ENCODE results near the gene NCEH1. TPM values are rescaled to one million over a fixed set of nuclear protein-coding genes. Genes with fewer than 3 reads are reported as not detected.

NCEH1 gene
- total RNA-seq, 1 experiment from 2014 or later, result 4.5 TPM

GRCh38 chr3:172750368-172751174 is 39.7 kb upstream of the NCEH1 start, which contains the start of gene ECT2 (continued):
- no peak for TF ChIP-seq ATF2 (CRISPR knock-in tag; IDR thresholded peaks at IDR 0.05; ENCODE audit: borderline replicate concordance, low read depth)
- TF ChIP-seq PRRX2 (CRISPR knock-in tag; IDR thresholded peaks at IDR 0.05), result no peak
- no peak for TF ChIP-seq ZNF396 (CRISPR knock-in tag; IDR thresholded peaks at IDR 0.05; ENCODE audit: borderline replicate concordance)
- no peak for TF ChIP-seq ERG (CRISPR knock-in tag; IDR thresholded peaks at IDR 0.05)
- TF ChIP-seq FOXJ3 (CRISPR knock-in tag; IDR thresholded peaks at IDR 0.05; ENCODE audit: borderline replicate concordance), result no peak
- no peak for TF ChIP-seq JUN (CRISPR knock-in tag; IDR thresholded peaks at IDR 0.05)
- 0 out of 2 replicates have a peak, but pooled peaks have one; percentile 40 for TF ChIP-seq PRDM15 (CRISPR knock-in tag; IDR thresholded peaks at IDR 0.05)

- Mint-ChIP-seq H3K4me3 (peak overlapping the region; percentile 97), H3K4me1 (peaks cover 47% of the 10 kb centered on the region), H3K9me3 (peaks cover 4% of the 10 kb centered on the region; the same call in 1 of the 2 replicates), H3K36me3 (peaks cover 19% of the 10 kb centered on the region), H3K27me3 (ENCODE audit: low read depth) (no peaks in the 10 kb centered on the region), H3K27ac (peak overlapping the region; percentile 87)
- ChIA-PET POLR2A (interaction anchor here (0.6 to 1.1 kb wide), 7 partner anchors 15 to 1526 kb away, joined by 3 to 4 read pairs (median 4); no protein-coding TSS in a partner anchor), CTCF (interaction anchor here (0.7 to 2.3 kb wide), 12 partner anchors 37 to 421 kb away, joined by 3 to 27 read pairs (median 3); partner anchors contain the start of gene NCEH1)
- DNase-seq (ENCODE audit: low spot score) (no peak), ATAC-seq (peak; percentile 10)
- no peak for TF ChIP-seq MYBL2 (CRISPR knock-in tag; IDR thresholded peaks at IDR 0.05)
- no peak for TF ChIP-seq ATF1 (CRISPR knock-in tag; IDR thresholded peaks at IDR 0.05)
- no peak for TF ChIP-seq ZMAT4 (CRISPR knock-in tag; IDR thresholded peaks at IDR 0.05)
- TF ChIP-seq FOXP1 (CRISPR knock-in tag; IDR thresholded peaks at IDR 0.05; ENCODE audit: borderline replicate concordance), result no peak
- no peak for TF ChIP-seq GTF2I (CRISPR knock-in tag; conservative IDR thresholded peaks at IDR 0.05)
- no peak for TF ChIP-seq RORB (CRISPR knock-in tag; IDR thresholded peaks at IDR 0.05)
- no peak for TF ChIP-seq ATF3 (CRISPR knock-in tag; conservative IDR thresholded peaks at IDR 0.05)
- no peak for TF ChIP-seq ZNF512 (CRISPR knock-in tag; IDR thresholded peaks at IDR 0.05; ENCODE audit: borderline replicate concordance)
- TF ChIP-seq IRF1 (CRISPR knock-in tag; IDR thresholded peaks at IDR 0.05), result no peak
- no peak for TF ChIP-seq SMAD3 (CRISPR knock-in tag; IDR thresholded peaks at IDR 0.05; ENCODE audit: borderline replicate concordance)
- no peak for TF ChIP-seq JAZF1 (CRISPR knock-in tag; IDR thresholded peaks at IDR 0.05)
- no peak for TF ChIP-seq ZNF232 (CRISPR knock-in tag; IDR thresholded peaks at IDR 0.05)
- TF ChIP-seq MXD4 (CRISPR knock-in tag; IDR thresholded peaks at IDR 0.05; ENCODE audit: borderline replicate concordance), result no peak
- no peak for TF ChIP-seq ZNF423 (CRISPR knock-in tag; IDR thresholded peaks at IDR 0.05)
- no peak for TF ChIP-seq ETV6 (CRISPR knock-in tag; IDR thresholded peaks at IDR 0.05)
- no peak for TF ChIP-seq PRDM15 (CRISPR knock-in tag; IDR thresholded peaks at IDR 0.05)
These were observed 39.2 kb upstream of the NCEH1 start for GRCh38 chr3:172750069-172750367.
